Measurements from ENCODE around the gene PTPN9. TPM values are rescaled to one million over a fixed set of nuclear protein-coding genes. Genes with fewer than 3 reads are reported as not detected.

Gene PTPN9
- total RNA-seq, 6 donors from 2014 or later = 8.4 to 32.9 (median 22.7) TPM

DNA sequence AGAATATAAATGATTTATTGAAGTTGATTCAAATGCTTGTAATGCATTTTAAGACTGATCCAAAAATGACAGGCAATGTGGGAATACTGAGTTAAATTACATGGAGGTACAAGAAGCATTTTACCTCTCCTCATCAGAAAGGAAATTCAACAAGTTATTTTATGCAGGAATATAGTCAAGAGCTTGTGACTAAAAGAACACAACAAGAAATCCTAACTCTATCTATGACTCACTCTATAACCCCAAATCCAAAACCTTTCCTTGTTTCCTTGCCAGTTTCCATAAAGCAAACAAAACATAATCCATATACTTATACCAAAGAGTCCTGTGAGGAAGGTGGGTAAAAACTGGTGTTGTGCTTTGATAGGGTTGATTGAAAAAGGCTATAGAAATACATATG lies 158.4 kb downstream of the PTPN9 start:
- DNase-seq (no peak), ATAC-seq (ENCODE audit: low FRiP score in 2 of 2) (no peak)
- H3K27ac ChIP-seq = no peak overlapping the region
- TF ChIP-seq POLR2AphosphoS5 (IDR thresholded peaks at IDR 0.05) = no peak
- no peak for TF ChIP-seq EP300 (IDR thresholded peaks at IDR 0.05)
- TF ChIP-seq POLR2A (IDR thresholded peaks at IDR 0.05) = no peak
- no peak for TF ChIP-seq CTCF (IDR thresholded peaks at IDR 0.05)
- H3K27me3 ChIP-seq = no peaks in the 10 kb centered on the region
- H3K4me3 ChIP-seq = no peak overlapping the region
- H3K4me1 ChIP-seq = no peaks in the 10 kb centered on the region
- no peaks in the 10 kb centered on the region for H3K9me3 ChIP-seq
- H3K36me3 ChIP-seq = peaks cover 17 to 72% (median 23%) of the 10 kb centered on the region in 4 donors

DNA sequence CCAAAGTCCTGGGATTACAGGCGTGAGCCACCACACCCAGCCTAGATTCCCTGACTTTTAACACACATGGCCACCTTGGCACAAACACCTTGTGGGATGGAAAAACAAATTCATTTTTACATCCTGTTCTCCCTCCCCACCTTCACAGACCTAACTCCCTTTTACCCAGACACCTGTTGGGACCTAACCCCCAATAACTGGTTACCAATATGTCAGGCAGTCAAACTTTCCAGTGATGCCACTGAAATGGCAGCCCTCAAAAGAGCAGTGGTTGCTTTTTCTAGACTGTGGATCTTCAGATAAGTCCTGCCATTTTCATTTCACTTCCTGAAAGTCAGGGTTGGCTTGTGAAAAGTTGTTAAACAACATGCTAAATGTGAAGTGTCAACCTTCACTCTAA lies 162.5 kb downstream of the PTPN9 start:
- peaks cover 11 to 58% (median 22%) of the 10 kb centered on the region in 4 donors for H3K36me3 ChIP-seq

More for the DNA sequence above, 162.5 kb downstream of the PTPN9 start:
- DNase-seq (no peak), ATAC-seq (ENCODE audit: low FRiP score in 2 of 2) (no peak)
- 92 to 95% methylated on average over 1 of the region's 1 CpG for WGBS, 2 donors
- Histone ChIP-seq H3K4me3 (no peak overlapping the region), H3K27me3 (no peaks in the 10 kb centered on the region), H3K27ac (no peak overlapping the region), H3K4me1 (no peaks in the 10 kb centered on the region), H3K9me3 (no peaks in the 10 kb centered on the region)
- TF ChIP-seq CTCF (IDR thresholded peaks at IDR 0.05) (no peak), POLR2A (IDR thresholded peaks at IDR 0.05) (no peak), EP300 (IDR thresholded peaks at IDR 0.05) (no peak), POLR2AphosphoS5 (IDR thresholded peaks at IDR 0.05) (no peak)

Small RNAs within 50 kb of the gene (small RNA-seq; reads per million reads assigned to genes)
- gene AC105036.1 (0 reads per million in 4 donors), gene AC105036.2 (0 reads per million in 4 donors)

Other genes with a start within 250 kb of the PTPN9 start
- 100 to 1,000 TPM in 1 of 6 donors, 10 to 100 TPM in 5; 28.7 to 104 (median 76.0) TPM for gene COMMD4, start 243.3 kb downstream of the PTPN9 start, total RNA-seq
- 100 to 1,000 TPM in 1 of 6 donors, 10 to 100 TPM in 5; 41.8 to 272 (median 52.2) TPM for gene NEIL1, start 232.3 kb downstream of the PTPN9 start, total RNA-seq
- gene MAN2C1, start 210.7 kb downstream of the PTPN9 start, total RNA-seq = 1,000 to 10,000 TPM in 1 of 6 donors, 100 to 1,000 TPM in 5; 147 to 1,046 (median 251) TPM
- 100 to 1,000 TPM in 1 of 6 donors, 10 to 100 TPM in 5; 28.0 to 105 (median 56.6) TPM for gene SIN3A, start 127.6 kb downstream of the PTPN9 start, total RNA-seq
- gene SNUPN, start 46.4 kb upstream of the PTPN9 start, total RNA-seq = 10 to 100 TPM; 14.1 to 30.4 (median 22.4) TPM
- 100 to 1,000 TPM in 1 of 6 donors, 10 to 100 TPM in 5; 64.3 to 183 (median 70.2) TPM for gene IMP3, start 60.9 kb upstream of the PTPN9 start, total RNA-seq
- 10 to 100 TPM; 26.7 to 46.1 (median 31.7) TPM for gene SNX33, start 68.6 kb upstream of the PTPN9 start, total RNA-seq
- gene CSPG4, start 133.5 kb upstream of the PTPN9 start, total RNA-seq = 10 to 100 TPM in 5 of 6 donors, 1 to 10 TPM in 1; 8.5 to 38.3 (median 17.7) TPM